CD4-positive, alpha-beta T cell treated with Interleukin-15 for 4 hours (primary cell): ENCODE data around the gene SNAI1.

ENCODE experiments used
- DNase-seq: peaks from one replicate; pipeline ENCODE4 v3.0.0-alpha.2; 2020; ENCODE audit warnings: low spot score

SNAI1 gene

GRCh38 chr20:50037575-50037974, 54.8 kb downstream of the SNAI1 start:
- no peak for DNase-seq

GRCh38 chr20:50038169-50038568, 55.4 kb downstream of the SNAI1 start:
- DNase-seq = no peak
